Activated CD8-positive, alpha-beta T cell treated with anti-CD3 and anti-CD28 coated beads, Interleukin-2, amount 10 ng/mL, durations not matched to agents 7 days and 5 days (primary cell): ENCODE measurements around the gene CYP2C8. TPM values are rescaled to one million over a fixed set of nuclear protein-coding genes. Genes with fewer than 3 reads are reported as not detected.
"Not testable (repeated sequence)": the region's sequence is repeated elsewhere in the genome, so short reads cannot be mapped to it uniquely, and the experiment has no call there.

Experiments
- ATAC-seq: fragments of 150-1000 bp; cut with Tn5 transposase; one replicate; pipeline ENCODE4 v1.10.0; 2021; ENCODE audit warnings: moderate library complexity
- CTCF ChIA-PET: fragments of 350-600 bp; sonication (Branson Sonifier 250); formaldehyde crosslinking; loops from one replicate; lab custom pipeline; 2021; ENCODE audit warnings: antibody characterized with exemption; lab: Charles Lee
- POLR2A ChIA-PET: fragments of 350-600 bp; sonication (Branson Sonifier 250); formaldehyde crosslinking; loops from one replicate; lab custom pipeline; 2021; ENCODE audit warnings: antibody characterized with exemption; lab: Charles Lee
- DNase-seq: peaks from one replicate; pipeline ENCODE4 v3.0.0-alpha.2; 2020
- H3K27ac Mint-ChIP-seq: one replicate; pipeline ENCODE4 v1.8.0; 2021; ENCODE audit warnings: mild to moderate bottlenecking, mixed read lengths
- H3K27me3 Mint-ChIP-seq: one replicate; pipeline ENCODE4 v1.8.0; 2021; ENCODE audit warnings: low read depth, mixed read lengths
- H3K36me3 Mint-ChIP-seq: one replicate; pipeline ENCODE4 v1.8.0; 2021; ENCODE audit warnings: low read depth, mixed read lengths
- H3K4me1 Mint-ChIP-seq: one replicate; pipeline ENCODE4 v1.8.0; 2021; ENCODE audit warnings: low read depth, mixed read lengths
- H3K4me3 Mint-ChIP-seq: one replicate; pipeline ENCODE4 v1.8.0; 2021; ENCODE audit warnings: mild to moderate bottlenecking, mixed read lengths
- H3K9me3 Mint-ChIP-seq: one replicate; pipeline ENCODE4 v1.8.0; 2022; ENCODE audit warnings: mixed read lengths; ENCODE audit not compliant: insufficient read depth
- total RNA-seq, 2 experiments: library from RNA; stranded (reverse); gene quantifications; one replicate each; pipeline ENCODE4 v1.2.3, GENCODE V29; 2021

Gene CYP2C8
- total RNA-seq: not detected

GRCh38 chr10:95069286-95069685 lies at the start of gene CYP2C8:
TSS of gene CYP2C8 (minus strand) at chr10:95069497. CDS start at chr10:95069402, 95 bp downstream.
- H3K27me3 Mint-ChIP-seq: no peaks in the 10 kb centered on the region
- no peaks in the 10 kb centered on the region for H3K36me3 Mint-ChIP-seq
- H3K27ac Mint-ChIP-seq: no peak within 1 kb of the TSS
- H3K9me3 Mint-ChIP-seq: no peaks in the 10 kb centered on the region
- no peak within 1 kb of the TSS for H3K4me3 Mint-ChIP-seq
- ATAC-seq (no peak), DNase-seq (no peak)
- no peaks in the 10 kb centered on the region for H3K4me1 Mint-ChIP-seq
- ChIA-PET CTCF (no interaction called here), POLR2A (no interaction called here)

GRCh38 chr10:95116869-95117269 lies 47.6 kb upstream of the CYP2C8 start:
- no peak overlapping the region for H3K4me3 Mint-ChIP-seq
- no peak overlapping the region for H3K27ac Mint-ChIP-seq
- DNase-seq (no peak), ATAC-seq (no peak)
- no peaks in the 10 kb centered on the region for H3K4me1 Mint-ChIP-seq
- H3K36me3 Mint-ChIP-seq: no peaks in the 10 kb centered on the region
- H3K27me3 Mint-ChIP-seq: no peaks in the 10 kb centered on the region
- H3K9me3 Mint-ChIP-seq: peaks cover 5% of the 10 kb centered on the region
- ChIA-PET POLR2A (no interaction called here), CTCF (no interaction called here)

- H3K36me3 Mint-ChIP-seq, DNase-seq, H3K4me1 Mint-ChIP-seq, H3K4me3 Mint-ChIP-seq, CTCF ChIA-PET, H3K9me3 Mint-ChIP-seq, H3K27ac Mint-ChIP-seq, ATAC-seq, H3K27me3 Mint-ChIP-seq: not testable (repeated sequence)
- POLR2A ChIA-PET: interaction anchor here (0.7 kb wide), 1 partner anchor 264 kb away, joined by 3 read pairs; no protein-coding TSS in a partner anchor
Measured at GRCh38 chr10:95110823-95111222, 41.5 kb upstream of the CYP2C8 start.

- H3K36me3 Mint-ChIP-seq: no peaks in the 10 kb centered on the region
- no peaks in the 10 kb centered on the region for H3K9me3 Mint-ChIP-seq
- POLR2A ChIA-PET: no interaction called here
- H3K27me3 Mint-ChIP-seq: no peaks in the 10 kb centered on the region
- H3K27ac Mint-ChIP-seq: no peak overlapping the region
- ATAC-seq (no peak), DNase-seq (no peak)
- CTCF ChIA-PET: no interaction called here
- H3K4me3 Mint-ChIP-seq: no peak overlapping the region
- no peaks in the 10 kb centered on the region for H3K4me1 Mint-ChIP-seq
Measured at GRCh38 chr10:95097805-95098204, 28.5 kb upstream of the CYP2C8 start.

- ATAC-seq: no peak
- H3K27me3 Mint-ChIP-seq: no peaks in the 10 kb centered on the region
- POLR2A ChIA-PET: no interaction called here
Measured at GRCh38 chr10:95096143-95096542, 26.8 kb upstream of the CYP2C8 start.

GRCh38 chr10:95079626-95080025 lies 10.3 kb upstream of the CYP2C8 start:
- ATAC-seq, CTCF ChIA-PET, DNase-seq, H3K4me3 Mint-ChIP-seq, H3K36me3 Mint-ChIP-seq, H3K27ac Mint-ChIP-seq, POLR2A ChIA-PET, H3K4me1 Mint-ChIP-seq, H3K27me3 Mint-ChIP-seq, H3K9me3 Mint-ChIP-seq: not testable (repeated sequence)

More at GRCh38 chr10:95096143-95096542, 26.8 kb upstream of the CYP2C8 start:
- Mint-ChIP-seq H3K4me3 (no peak overlapping the region), H3K27ac (no peak overlapping the region), H3K36me3 (no peaks in the 10 kb centered on the region), H3K9me3 (no peaks in the 10 kb centered on the region), H3K4me1 (no peaks in the 10 kb centered on the region)
- no peak for DNase-seq
- CTCF ChIA-PET: no interaction called here

GRCh38 chr10:95077556-95077955 lies 8.3 kb upstream of the CYP2C8 start:
- Mint-ChIP-seq H3K27me3 (no peaks in the 10 kb centered on the region), H3K36me3 (no peaks in the 10 kb centered on the region), H3K27ac (no peak overlapping the region), H3K4me3 (no peak overlapping the region), H3K9me3 (no peaks in the 10 kb centered on the region), H3K4me1 (no peaks in the 10 kb centered on the region)
- no peak for ATAC-seq
- POLR2A ChIA-PET: no interaction called here
- no peak for DNase-seq
- CTCF ChIA-PET: no interaction called here

GRCh38 chr10:95071107-95071660 lies 1.9 kb upstream of the CYP2C8 start:
- no peak for DNase-seq
- Mint-ChIP-seq H3K36me3 (no peaks in the 10 kb centered on the region), H3K27me3 (no peaks in the 10 kb centered on the region), H3K27ac (no peak overlapping the region), H3K9me3 (no peaks in the 10 kb centered on the region), H3K4me3 (no peak overlapping the region), H3K4me1 (no peaks in the 10 kb centered on the region)
- ChIA-PET POLR2A (no interaction called here), CTCF (no interaction called here)
- ATAC-seq: no peak

- H3K36me3 Mint-ChIP-seq, POLR2A ChIA-PET, H3K27me3 Mint-ChIP-seq, H3K4me3 Mint-ChIP-seq, CTCF ChIA-PET, DNase-seq, ATAC-seq, H3K4me1 Mint-ChIP-seq, H3K27ac Mint-ChIP-seq, H3K9me3 Mint-ChIP-seq: not testable (repeated sequence)
Measured at GRCh38 chr10:95064125-95064524, 5.2 kb downstream of the CYP2C8 start.

- POLR2A ChIA-PET: no interaction called here
- H3K36me3 Mint-ChIP-seq: no peaks in the 10 kb centered on the region
- DNase-seq (no peak), ATAC-seq (no peak)
- no peak overlapping the region for H3K27ac Mint-ChIP-seq
- no peaks in the 10 kb centered on the region for H3K9me3 Mint-ChIP-seq
- no peaks in the 10 kb centered on the region for H3K4me1 Mint-ChIP-seq
- no peak overlapping the region for H3K4me3 Mint-ChIP-seq
- no peaks in the 10 kb centered on the region for H3K27me3 Mint-ChIP-seq
- CTCF ChIA-PET: no interaction called here
Measured at GRCh38 chr10:95056744-95057363, 12.4 kb downstream of the CYP2C8 start.

GRCh38 chr10:95049919-95050318 lies 19.4 kb downstream of the CYP2C8 start:
- ATAC-seq (no peak), DNase-seq (no peak)
- Mint-ChIP-seq H3K36me3 (no peaks in the 10 kb centered on the region), H3K4me3 (no peak overlapping the region), H3K27me3 (no peaks in the 10 kb centered on the region), H3K9me3 (no peaks in the 10 kb centered on the region), H3K27ac (no peak overlapping the region), H3K4me1 (no peaks in the 10 kb centered on the region)
- POLR2A ChIA-PET: no interaction called here
- CTCF ChIA-PET: no interaction called here

- Mint-ChIP-seq H3K4me1 (no peaks in the 10 kb centered on the region), H3K9me3 (no peaks in the 10 kb centered on the region), H3K4me3 (no peak overlapping the region), H3K36me3 (no peaks in the 10 kb centered on the region), H3K27ac (no peak overlapping the region), H3K27me3 (no peaks in the 10 kb centered on the region)
- ChIA-PET POLR2A (no interaction called here), CTCF (no interaction called here)
- ATAC-seq (no peak), DNase-seq (no peak)
Measured at GRCh38 chr10:95048206-95048605, 21.1 kb downstream of the CYP2C8 start.

- ChIA-PET POLR2A (no interaction called here), CTCF (no interaction called here)
- Mint-ChIP-seq H3K27ac (no peak overlapping the region), H3K27me3 (no peaks in the 10 kb centered on the region), H3K4me3 (no peak overlapping the region), H3K36me3 (no peaks in the 10 kb centered on the region), H3K9me3 (no peaks in the 10 kb centered on the region), H3K4me1 (no peaks in the 10 kb centered on the region)
- ATAC-seq (no peak), DNase-seq (no peak)
Measured at GRCh38 chr10:95039281-95039680, 30.0 kb downstream of the CYP2C8 start.
